ENCODE measurements around the gene CACNA2D4. TPM values are rescaled to one million over a fixed set of nuclear protein-coding genes. Genes with fewer than 3 reads are reported as not detected.

The CACNA2D4 gene
- total and polyA plus RNA-seq, 2 experiments from 2014 or later, result 0.23 TPM; not detected in 1

- Histone ChIP-seq H3K9me2 (ENCODE audit: insufficient read depth) (no peaks in the 10 kb centered on the region), H3K4me2 (ENCODE audit: unreplicated experiment) (no peak overlapping the region), H3K79me2 (ENCODE audit: insufficient read depth) (no peaks in the 10 kb centered on the region), H3K4me3 (no peak overlapping the region), H4K20me1 (ENCODE audit: insufficient read depth) (no peaks in the 10 kb centered on the region), H3K36me3 (ENCODE audit: low read depth) (no peaks in the 10 kb centered on the region), H3K4me1 (ENCODE audit: insufficient read depth) (no peaks in the 10 kb centered on the region), H3F3A (ENCODE audit: insufficient read depth) (no peaks in the 10 kb centered on the region), H3K9me3 (ENCODE audit: low read depth) (peaks cover 5% of the 10 kb centered on the region), H2AFZ (no peak overlapping the region), H3K9ac (no peak overlapping the region), H3K27me3 (replicated peaks; ENCODE audit: insufficient read depth) (peaks cover 26% of the 10 kb centered on the region), H3K27ac (no peak overlapping the region)
- TF ChIP-seq EZH2 (IDR thresholded peaks at IDR 0.05; ENCODE audit: insufficient read depth, poor library complexity, severe bottlenecking) (no peak), EZH2phosphoT487 (IDR thresholded peaks at IDR 0.05; ENCODE audit: insufficient read depth, low read depth) (no peak)
- no peak for DNase-seq
- WGBS, 2 experiments (ENCODE audit: low coverage in 1 of 2, low lambda C conversion rate in 2 of 2, missing lambda C conversion rate in 2 of 2), result 62 to 80% methylated on average over 2 of the region's 2 CpGs
- in situ Hi-C loops (cut with MboI), result no loop called here
Observed at GRCh38 chr12:1890810-1891209, 27.6 kb downstream of the CACNA2D4 start.

GRCh38 chr12:1890119-1890703 lies 28.2 kb downstream of the CACNA2D4 start:
- Histone ChIP-seq H3K36me3 (ENCODE audit: low read depth) (no peaks in the 10 kb centered on the region), H3K27ac (no peak overlapping the region), H3F3A (ENCODE audit: insufficient read depth) (no peaks in the 10 kb centered on the region), H3K9ac (no peak overlapping the region), H3K4me1 (ENCODE audit: insufficient read depth) (no peaks in the 10 kb centered on the region), H3K27me3 (replicated peaks; ENCODE audit: insufficient read depth) (peaks cover 28% of the 10 kb centered on the region), H2AFZ (no peak overlapping the region), H3K9me3 (ENCODE audit: low read depth) (peaks cover 5% of the 10 kb centered on the region), H3K4me2 (ENCODE audit: unreplicated experiment) (no peak overlapping the region), H3K79me2 (ENCODE audit: insufficient read depth) (no peaks in the 10 kb centered on the region), H3K9me2 (ENCODE audit: insufficient read depth) (no peaks in the 10 kb centered on the region), H3K4me3 (no peak overlapping the region), H4K20me1 (ENCODE audit: insufficient read depth) (no peaks in the 10 kb centered on the region)
- TF ChIP-seq EZH2 (IDR thresholded peaks at IDR 0.05; ENCODE audit: insufficient read depth, poor library complexity, severe bottlenecking) (no peak), EZH2phosphoT487 (IDR thresholded peaks at IDR 0.05; ENCODE audit: insufficient read depth, low read depth) (no peak)
- no peak for DNase-seq
- in situ Hi-C loops (cut with MboI), result no loop called here
- WGBS, 2 experiments (ENCODE audit: low coverage in 1 of 2, low lambda C conversion rate in 2 of 2, missing lambda C conversion rate in 2 of 2), result 43 to 47% methylated on average over 8 of the region's 8 CpGs

DNA sequence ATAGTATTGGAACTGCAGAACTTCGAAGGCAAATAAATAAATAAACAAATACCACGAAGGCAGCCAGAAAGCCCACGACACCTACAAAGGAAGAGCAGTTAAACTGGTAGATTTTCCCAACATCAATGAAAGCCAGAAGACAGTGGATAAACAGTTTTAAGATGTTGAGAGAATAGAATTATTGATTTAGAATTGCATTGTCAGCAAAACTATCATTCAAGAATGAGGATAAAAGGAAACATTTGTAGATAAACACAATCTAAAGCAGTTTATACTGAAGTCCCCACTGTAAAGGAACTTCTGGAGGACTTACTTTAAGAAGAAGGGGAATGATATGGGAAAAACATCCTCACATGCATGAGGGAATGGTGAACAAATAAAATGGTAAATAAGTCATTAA lies 29.5 kb downstream of the CACNA2D4 start:
- no peak for TF ChIP-seq EZH2phosphoT487 (IDR thresholded peaks at IDR 0.05; ENCODE audit: insufficient read depth, low read depth)
- TF ChIP-seq EZH2 (IDR thresholded peaks at IDR 0.05; ENCODE audit: insufficient read depth, poor library complexity, severe bottlenecking), result no peak
- in situ Hi-C loops (cut with MboI), result no loop called here

DNA sequence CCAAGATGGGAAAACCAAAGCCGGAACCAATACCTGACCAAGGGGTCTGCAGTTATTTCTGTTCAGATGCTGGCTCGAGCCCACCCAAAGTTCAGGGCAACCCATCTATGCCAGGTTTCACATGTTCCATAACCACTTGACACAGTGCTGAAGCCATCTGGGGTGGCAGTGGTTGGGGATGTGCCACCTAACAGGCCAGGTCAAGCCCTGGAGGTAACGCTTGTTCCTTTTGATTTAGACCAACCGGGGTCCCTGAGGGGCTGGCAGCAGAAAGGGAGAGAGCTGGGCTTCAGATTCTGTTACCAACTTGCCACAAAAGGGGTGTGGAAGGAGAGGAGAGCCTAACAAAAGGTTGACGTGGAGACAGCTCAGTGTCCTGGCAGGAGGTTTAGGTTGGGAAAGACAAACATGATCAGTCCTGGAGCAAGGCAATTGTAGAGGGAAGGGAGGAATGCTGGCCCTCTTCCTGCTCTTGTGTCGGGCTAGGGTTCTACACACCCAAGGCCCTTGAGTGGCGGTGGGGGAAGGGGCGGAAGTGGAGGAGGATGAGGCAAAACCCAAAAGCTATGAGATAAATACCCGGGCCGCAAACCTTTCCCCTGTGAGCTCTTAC lies 31.9 kb downstream of the CACNA2D4 start:
- no peak for TF ChIP-seq EZH2 (IDR thresholded peaks at IDR 0.05; ENCODE audit: insufficient read depth, poor library complexity, severe bottlenecking)
- no peak for TF ChIP-seq EZH2phosphoT487 (IDR thresholded peaks at IDR 0.05; ENCODE audit: insufficient read depth, low read depth)
- Histone ChIP-seq H3K4me3 (no peak overlapping the region), H4K20me1 (ENCODE audit: insufficient read depth) (no peaks in the 10 kb centered on the region), H3K9me3 (ENCODE audit: low read depth) (no peaks in the 10 kb centered on the region), H3K4me2 (ENCODE audit: unreplicated experiment) (no peak overlapping the region), H3K4me1 (ENCODE audit: insufficient read depth) (no peaks in the 10 kb centered on the region), H3K9ac (no peak overlapping the region), H3K27ac (no peak overlapping the region), H3F3A (ENCODE audit: insufficient read depth) (no peaks in the 10 kb centered on the region), H3K79me2 (ENCODE audit: insufficient read depth) (no peaks in the 10 kb centered on the region), H2AFZ (no peak overlapping the region), H3K36me3 (ENCODE audit: low read depth) (no peaks in the 10 kb centered on the region), H3K9me2 (ENCODE audit: insufficient read depth) (no peaks in the 10 kb centered on the region), H3K27me3 (replicated peaks; ENCODE audit: insufficient read depth) (peaks cover 44% of the 10 kb centered on the region)
- DNase-seq, result no peak
- 40 to 41% methylated on average over 10 of the region's 10 CpGs for WGBS, 2 experiments (ENCODE audit: low coverage in 1 of 2, low lambda C conversion rate in 2 of 2, missing lambda C conversion rate in 2 of 2)
- in situ Hi-C loops (cut with MboI), result no loop called here

More for the DNA sequence above, 29.5 kb downstream of the CACNA2D4 start:
- Histone ChIP-seq H3K4me3 (no peak overlapping the region), H2AFZ (no peak overlapping the region), H3K9me3 (ENCODE audit: low read depth) (peaks cover 5% of the 10 kb centered on the region), H3K9me2 (ENCODE audit: insufficient read depth) (no peaks in the 10 kb centered on the region), H3K9ac (no peak overlapping the region), H3F3A (ENCODE audit: insufficient read depth) (no peaks in the 10 kb centered on the region), H3K4me2 (ENCODE audit: unreplicated experiment) (no peak overlapping the region), H3K79me2 (ENCODE audit: insufficient read depth) (no peaks in the 10 kb centered on the region), H4K20me1 (ENCODE audit: insufficient read depth) (no peaks in the 10 kb centered on the region), H3K27ac (no peak overlapping the region), H3K4me1 (ENCODE audit: insufficient read depth) (no peaks in the 10 kb centered on the region), H3K27me3 (replicated peaks; ENCODE audit: insufficient read depth) (peaks cover 38% of the 10 kb centered on the region), H3K36me3 (ENCODE audit: low read depth) (no peaks in the 10 kb centered on the region)
- DNase-seq, result no peak
- WGBS, 2 experiments (ENCODE audit: low coverage in 1 of 2, low lambda C conversion rate in 2 of 2, missing lambda C conversion rate in 2 of 2), result 34 to 36% methylated on average over 3 of the region's 3 CpGs
